NB4 (cell line): Measurements from ENCODE around the gene CNGB1.
"Not testable (repeated sequence)": the region's sequence is repeated elsewhere in the genome, so short reads cannot be mapped to it uniquely, and the experiment has no call there.

Experiments used
- DNase-seq: peaks from one replicate; pipeline ENCODE4 v3.0.0; 2010; ENCODE audit warnings: low read depth
- H3K4me3 ChIP-seq: one replicate; pipeline ENCODE4 v1.5.1; 2011; ENCODE audit warnings: mild to moderate bottlenecking, low read depth, low read length, moderate library complexity
- MYC ChIP-seq: IDR thresholded peaks from 2 replicates; pipeline ENCODE4 v1.6.1; 2011; ENCODE audit warnings: low read depth, low read length
- POLR2A ChIP-seq: IDR thresholded peaks from 2 replicates; pipeline ENCODE4 v1.6.1; 2011; ENCODE audit warnings: mild to moderate bottlenecking; ENCODE audit not compliant: insufficient read length; ENCODE audit errors: extremely low read depth
- TF ChIP-seq, protein P1 (sequence below): IDR thresholded peaks from one replicate; pipeline ENCODE4 v1.5.1; 2012; ENCODE audit warnings: low read depth, low read length
- TF ChIP-seq, protein P2 (sequence below): IDR thresholded peaks from 2 replicates; pipeline ENCODE4 v1.6.1; 2011; ENCODE audit warnings: low read depth, low read length

CNGB1 gene

GRCh38 chr16:57947261-57947660, 23.7 kb downstream of the CNGB1 start:
- TF ChIP-seq, protein P1, sequence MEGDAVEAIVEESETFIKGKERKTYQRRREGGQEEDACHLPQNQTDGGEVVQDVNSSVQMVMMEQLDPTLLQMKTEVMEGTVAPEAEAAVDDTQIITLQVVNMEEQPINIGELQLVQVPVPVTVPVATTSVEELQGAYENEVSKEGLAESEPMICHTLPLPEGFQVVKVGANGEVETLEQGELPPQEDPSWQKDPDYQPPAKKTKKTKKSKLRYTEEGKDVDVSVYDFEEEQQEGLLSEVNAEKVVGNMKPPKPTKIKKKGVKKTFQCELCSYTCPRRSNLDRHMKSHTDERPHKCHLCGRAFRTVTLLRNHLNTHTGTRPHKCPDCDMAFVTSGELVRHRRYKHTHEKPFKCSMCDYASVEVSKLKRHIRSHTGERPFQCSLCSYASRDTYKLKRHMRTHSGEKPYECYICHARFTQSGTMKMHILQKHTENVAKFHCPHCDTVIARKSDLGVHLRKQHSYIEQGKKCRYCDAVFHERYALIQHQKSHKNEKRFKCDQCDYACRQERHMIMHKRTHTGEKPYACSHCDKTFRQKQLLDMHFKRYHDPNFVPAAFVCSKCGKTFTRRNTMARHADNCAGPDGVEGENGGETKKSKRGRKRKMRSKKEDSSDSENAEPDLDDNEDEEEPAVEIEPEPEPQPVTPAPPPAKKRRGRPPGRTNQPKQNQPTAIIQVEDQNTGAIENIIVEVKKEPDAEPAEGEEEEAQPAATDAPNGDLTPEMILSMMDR = no peak
- TF ChIP-seq MYC = no peak
- TF ChIP-seq, protein P2, sequence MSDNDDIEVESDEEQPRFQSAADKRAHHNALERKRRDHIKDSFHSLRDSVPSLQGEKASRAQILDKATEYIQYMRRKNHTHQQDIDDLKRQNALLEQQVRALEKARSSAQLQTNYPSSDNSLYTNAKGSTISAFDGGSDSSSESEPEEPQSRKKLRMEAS = no peak
- TF ChIP-seq POLR2A = no peak
- DNase-seq = peak; percentile 38
- no peak overlapping the region for H3K4me3 ChIP-seq

GRCh38 chr16:57946181-57946801, 24.6 kb downstream of the CNGB1 start:
- H3K4me3 ChIP-seq = no peak overlapping the region
- TF ChIP-seq, protein P1 = no peak
- TF ChIP-seq POLR2A = no peak
- no peak for TF ChIP-seq MYC
- DNase-seq = no peak

DNA sequence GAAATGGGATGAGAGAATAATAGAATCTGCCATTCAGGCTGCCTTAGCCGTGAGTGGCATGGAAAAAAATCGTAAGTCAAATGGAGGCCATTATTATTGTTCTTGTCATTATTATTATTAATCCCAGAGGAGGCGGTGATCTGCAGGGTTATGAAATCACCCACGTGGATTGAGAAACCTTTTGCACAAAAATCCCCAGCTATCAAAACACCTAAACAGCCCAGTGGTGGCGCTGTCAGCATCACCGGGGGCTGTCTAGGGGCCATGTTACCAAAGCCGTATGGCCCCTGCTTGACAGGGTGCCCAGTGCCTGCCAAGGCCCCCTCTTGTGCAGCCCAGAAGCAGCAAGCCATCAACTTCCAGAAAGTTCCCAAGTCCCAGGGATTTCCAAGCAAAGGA, 25.2 kb downstream of the CNGB1 start:
- H3K4me3 ChIP-seq = no peak overlapping the region
- DNase-seq = peak; percentile 31
- TF ChIP-seq POLR2A = no peak
- TF ChIP-seq, protein P2 = no peak
- no peak for TF ChIP-seq MYC
- TF ChIP-seq, protein P1 = no peak

DNA sequence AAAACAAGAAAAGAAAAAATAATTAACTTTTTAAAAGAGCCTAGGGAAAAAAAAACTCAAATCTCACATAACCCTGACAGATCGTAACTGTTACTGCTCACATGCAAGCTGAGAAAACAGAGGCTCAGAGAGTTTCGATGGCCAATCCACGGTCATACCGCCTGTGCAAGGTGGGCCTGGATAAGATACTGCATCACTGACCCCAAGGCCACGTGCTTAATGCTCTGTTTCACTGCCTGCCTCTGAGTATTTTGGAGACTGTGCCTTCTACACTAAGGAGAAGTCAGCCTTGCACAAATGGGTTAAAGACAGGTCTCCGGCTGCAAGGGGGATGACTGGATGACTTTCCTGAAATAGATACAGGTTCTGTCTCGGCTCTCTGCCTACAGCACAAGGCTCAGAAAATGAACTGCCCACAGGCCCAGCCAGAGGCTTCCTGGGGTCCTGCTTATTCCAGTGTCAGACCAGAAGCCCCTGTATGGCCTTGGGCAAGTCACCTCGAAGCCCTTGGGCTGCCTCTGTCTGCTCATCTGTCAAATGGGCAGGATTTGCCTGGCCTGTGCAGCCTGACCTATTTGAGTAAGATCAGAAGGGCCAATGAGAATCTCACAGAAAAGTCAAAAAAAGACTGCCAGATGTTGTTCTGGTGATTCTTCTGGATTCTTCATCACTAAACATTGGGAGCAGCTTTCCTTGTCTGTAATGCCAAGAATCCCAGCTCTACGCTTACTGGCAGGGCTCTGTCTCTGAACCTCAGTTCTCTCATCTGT, 25.8 kb downstream of the CNGB1 start:
- H3K4me3 ChIP-seq = no peak overlapping the region
- DNase-seq = no peak
- no peak for TF ChIP-seq POLR2A
- TF ChIP-seq, protein P1 = no peak

GRCh38 chr16:57943381-57943780, 27.5 kb downstream of the CNGB1 start:
- H3K4me3 ChIP-seq, DNase-seq: not testable (repeated sequence)

DNA sequence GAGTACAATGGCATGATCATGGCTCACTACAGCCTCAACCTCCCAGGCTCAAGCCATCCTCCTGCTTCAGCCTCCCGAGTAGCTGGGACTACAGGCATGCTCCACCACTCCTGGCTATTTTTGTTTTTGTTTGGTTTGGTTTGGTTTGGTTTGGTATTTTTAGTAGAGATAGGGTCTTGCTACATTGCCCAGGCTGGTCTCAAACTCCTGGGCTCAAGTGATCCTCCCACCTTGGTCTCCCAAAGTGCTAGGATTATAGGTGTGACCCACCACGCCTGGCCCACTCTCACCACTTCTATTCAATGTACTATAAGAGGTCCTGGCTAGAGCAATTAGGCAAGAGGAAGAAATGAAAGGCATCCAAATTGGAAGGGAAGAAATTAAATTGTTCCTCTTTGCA, 29.0 kb downstream of the CNGB1 start:
- not testable (repeated sequence) for H3K4me3 ChIP-seq, DNase-seq

DNA sequence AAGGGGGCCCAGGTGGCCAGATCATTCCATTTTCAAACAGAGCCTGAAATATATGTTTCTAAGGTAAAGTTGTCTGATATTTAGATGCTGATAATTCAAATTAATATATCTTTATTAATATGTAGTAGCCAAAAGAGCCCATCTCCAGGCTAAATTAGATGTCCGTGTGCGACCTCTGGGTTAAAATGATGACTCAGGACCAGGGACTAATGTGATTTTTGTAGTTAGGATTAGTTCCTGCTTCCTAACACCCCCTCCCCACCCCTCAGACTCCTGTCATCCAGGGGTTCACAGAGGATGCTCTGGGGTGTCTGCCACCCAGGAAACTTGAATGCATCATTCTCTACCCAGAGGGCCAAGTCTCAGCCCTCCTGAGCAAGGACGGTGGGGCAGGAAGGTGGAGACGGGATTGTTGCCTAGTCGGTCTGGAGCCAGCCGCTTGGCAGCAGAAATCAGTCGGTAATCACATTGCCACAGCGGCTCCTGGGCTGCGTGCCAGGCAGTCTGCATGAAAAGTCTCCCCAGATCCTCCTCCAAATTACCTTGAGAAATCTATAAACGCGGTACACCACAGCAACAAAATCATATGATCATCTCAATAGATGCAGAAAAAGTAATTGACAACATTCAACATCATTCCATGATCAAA, 29.8 kb downstream of the CNGB1 start:
- DNase-seq = no peak
- H3K4me3 ChIP-seq = no peak overlapping the region
- TF ChIP-seq MYC = no peak
